Islet of Langerhans (tissue), 1 donor: ENCODE results near the gene ARRB1.
"Not testable (repeated sequence)": the region's sequence is repeated elsewhere in the genome, so short reads cannot be mapped to it uniquely, and the experiment has no call there.

Source experiments
- FAIRE-seq: peaks from one replicate; lab custom pipeline; 2011; peaks lifted over from hg19 to GRCh38; lab: Jason Lieb, UNC

The ARRB1 gene

DNA sequence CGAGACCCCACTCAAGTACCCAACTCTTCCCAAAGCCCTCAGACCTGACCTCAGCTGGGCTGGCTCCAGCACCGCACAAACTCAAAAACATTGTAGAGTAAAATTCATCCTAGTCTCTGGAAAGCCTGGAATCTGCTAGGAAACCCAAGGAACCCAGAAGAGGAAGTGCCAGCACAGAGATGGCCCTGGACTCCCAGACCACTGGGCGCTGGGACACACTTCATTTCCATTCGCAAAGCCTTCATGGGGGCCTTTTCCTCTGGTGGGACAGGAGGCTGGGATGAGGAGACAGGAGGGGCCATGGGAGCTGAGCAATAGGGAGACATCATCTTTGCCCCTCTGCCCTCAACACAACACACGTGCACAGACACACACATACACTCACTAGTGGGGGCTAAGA, 30.8 kb downstream of the ARRB1 start:
- FAIRE-seq, result no peak

DNA sequence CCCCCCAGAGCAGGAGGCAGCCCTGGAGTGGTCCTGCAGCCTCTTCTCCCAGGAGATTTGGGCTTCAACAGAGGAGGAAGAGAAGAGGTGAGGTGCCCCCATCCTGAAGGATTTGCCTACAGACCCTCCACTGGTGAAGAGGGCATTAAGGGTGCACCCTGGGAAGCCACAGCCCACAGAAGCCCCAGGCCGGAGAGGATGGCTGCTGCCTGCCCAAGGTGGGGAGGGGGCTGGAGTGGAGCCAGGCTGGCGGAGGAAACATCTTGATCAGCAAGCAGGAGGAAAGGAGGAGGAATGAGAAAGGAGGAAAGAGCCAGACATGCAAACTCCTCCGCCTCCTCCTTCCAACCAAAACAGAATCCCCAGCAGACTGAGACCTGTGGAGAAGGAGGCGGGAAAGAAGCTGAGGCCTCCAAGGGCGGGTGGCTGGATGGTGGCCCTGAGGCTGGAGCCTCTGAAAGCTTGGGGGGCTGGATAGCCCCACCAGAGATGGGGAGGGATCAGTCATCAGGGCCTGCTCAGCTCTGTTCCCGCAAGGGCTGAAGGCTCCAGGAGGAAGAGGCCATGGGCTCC, 31.3 kb downstream of the ARRB1 start:
- no peak for FAIRE-seq

DNA sequence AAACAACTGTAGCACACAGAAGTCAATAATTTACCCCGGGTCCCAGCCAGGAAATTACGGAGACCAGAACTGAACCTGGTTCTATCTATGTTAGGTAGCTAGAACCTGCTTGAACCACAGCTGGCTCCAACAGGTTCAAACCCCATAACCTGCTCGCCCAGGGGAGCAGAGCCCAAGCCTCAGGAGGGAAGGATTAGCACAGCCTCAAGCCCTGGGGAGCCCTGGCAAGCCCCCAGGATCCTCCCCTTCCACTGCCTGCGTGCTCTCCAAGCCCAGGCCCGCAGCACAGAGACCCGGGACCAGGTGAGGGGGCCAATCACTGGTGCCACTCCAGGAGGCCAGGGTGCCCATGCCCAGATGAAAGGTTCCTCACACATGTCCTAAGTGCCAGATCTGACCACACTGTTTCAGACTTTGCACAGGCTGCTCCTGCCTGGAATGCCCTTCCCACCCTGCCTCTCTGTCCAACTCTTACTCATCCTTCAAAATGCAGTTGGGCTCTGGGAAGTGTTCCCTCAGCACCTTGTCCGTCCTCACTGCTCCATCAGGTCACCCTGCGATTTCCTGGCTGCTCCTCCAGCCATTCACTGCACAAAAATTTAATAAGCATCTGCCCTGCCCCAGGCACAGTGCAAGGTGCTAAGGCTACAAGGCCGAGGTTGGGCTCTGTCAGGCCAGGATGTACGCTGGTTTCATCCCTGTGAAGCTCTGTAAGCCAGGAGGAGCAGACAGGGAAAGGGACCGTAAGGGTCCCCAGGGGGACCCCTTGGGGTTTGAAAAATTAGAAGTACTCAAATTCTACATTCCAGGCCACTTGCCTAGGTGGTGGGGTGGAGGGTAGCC, 32.2 kb downstream of the ARRB1 start:
- FAIRE-seq, result no peak

DNA sequence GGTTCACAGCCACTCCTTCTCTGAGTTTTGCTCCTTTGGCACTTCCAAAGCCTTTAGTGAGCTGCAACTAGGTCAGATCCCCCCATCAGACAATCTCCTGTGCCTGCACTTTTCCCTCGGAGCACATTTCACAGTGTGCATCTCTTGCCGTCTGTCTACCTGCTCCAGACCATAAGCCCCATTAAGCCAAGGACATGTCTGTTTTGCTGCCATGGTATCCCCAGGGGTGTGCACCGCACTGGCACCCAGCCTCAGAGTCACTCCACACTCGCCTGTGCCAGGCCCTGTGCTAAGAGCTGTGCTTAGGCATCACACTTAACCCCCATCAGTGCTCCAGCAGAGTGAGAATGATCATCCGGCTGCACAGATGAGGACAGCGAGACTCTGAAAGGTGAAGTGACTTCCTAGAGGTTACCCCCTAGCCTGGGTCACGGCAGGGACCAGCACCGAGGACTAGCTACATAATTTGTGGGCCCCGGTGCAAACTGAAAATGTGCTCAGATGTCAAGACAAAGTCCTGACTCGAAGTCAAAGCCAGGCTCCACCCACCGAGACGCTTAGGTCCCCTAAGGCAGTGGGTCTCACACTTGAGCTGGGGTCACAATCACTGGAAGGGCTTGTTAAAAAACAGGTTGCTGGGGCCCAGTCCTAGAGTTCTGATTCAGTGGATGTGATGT, 33.9 kb downstream of the ARRB1 start:
- FAIRE-seq, result no peak

DNA sequence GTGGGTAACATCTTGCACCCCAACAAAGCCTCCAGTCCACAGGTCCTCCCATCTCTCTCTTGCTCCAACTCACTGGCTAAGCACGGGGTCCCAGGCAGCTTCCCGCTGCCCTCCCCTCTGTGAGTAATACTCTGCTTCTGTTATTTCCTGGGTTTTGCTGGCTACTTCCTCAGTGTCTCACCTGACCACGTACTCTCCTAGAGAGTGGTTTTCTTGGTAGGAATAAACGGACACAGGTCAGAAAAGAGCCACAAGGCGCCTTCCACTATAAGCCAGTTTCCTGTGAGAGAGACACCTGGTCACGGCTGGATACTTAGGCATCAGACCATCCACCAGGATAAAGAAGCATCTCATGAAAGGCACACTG, 36.0 kb downstream of the ARRB1 start:
- FAIRE-seq, result no peak

DNA sequence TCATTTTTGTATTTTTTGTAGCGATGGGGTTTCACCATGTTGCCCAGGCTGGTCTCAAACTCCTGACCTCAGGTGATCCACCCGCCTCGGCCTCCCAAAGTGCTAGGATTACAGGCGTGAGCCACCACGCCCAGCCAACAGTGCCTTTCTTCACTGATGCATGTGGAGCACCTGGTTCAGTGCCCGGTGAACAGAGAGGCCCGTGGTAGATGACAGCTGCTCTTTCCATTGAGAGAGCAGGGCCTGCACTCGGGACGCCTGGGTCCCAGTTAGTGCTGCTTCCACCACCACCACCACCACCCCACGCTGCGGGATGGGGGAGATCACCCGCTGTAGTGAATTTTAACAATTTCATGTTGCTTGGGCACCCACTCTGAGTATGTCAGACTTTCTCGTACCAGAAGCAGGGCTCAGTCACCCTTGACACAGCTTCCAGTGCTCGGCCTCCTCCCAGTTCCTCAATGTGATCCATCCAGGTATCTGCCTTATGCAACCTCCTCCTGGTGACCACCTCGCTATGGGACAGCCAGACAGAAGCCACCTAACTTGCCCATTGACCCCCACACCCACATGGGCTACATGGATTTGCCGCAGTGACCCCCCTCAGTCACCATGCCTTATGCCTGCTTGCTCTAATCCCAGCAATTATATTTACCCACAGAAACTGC, 36.6 kb downstream of the ARRB1 start:
- FAIRE-seq, result no peak

DNA sequence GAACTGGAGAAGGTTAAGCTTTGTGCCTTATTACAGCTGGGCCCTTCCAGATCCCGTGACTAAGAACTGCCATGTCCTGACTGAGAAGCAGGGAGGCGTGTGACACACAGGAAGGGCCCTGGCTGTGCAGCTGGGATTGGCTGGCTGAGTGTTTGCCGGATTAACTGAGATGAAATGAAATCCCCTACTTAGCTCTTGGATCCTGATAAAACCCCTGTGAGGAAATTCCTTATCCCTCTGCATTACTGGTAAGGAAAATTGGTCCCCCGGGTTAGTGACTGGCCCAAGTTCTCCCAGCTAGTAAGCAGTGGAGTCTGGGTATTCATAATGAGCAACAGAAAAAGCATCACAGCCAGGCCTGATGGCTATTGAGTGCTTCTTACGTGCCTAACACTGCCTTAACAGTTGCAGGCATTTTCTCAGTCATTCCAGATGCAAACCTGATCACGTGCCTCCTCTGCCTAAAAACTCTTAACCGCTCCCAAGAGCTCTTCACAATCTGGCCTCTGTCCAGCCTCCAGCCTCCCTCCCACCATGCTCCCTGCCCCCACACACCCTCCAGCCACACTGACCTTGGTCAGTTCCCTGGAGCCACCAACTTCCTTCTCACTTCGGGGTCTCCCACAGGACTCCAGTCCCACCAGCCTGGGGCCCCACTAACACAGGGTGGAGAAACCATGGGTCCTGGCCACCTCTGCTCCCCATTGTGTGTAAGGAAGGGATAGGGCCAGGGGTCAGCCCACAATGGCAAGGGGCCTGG, 37.8 kb downstream of the ARRB1 start:
- no peak for FAIRE-seq

DNA sequence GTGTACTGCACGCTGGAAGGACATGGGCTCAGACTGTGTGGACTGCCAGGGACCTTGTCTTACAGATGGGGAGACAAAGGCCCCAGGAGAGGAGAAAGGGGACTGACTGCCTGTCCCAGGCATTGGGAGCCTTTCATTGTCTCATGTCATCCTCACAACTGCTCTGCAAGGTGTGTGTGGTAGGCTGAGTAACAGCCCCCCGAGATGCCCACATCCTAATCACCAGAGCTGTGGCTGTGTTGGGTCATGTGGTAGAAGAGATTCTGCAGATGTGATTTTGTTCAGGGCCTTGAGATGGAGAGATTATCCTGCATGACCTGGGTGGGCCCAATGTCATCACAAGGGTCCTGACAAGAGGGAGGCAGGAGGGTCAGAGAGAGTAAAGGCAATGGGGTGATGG, 39.1 kb downstream of the ARRB1 start:
- no peak for FAIRE-seq

DNA sequence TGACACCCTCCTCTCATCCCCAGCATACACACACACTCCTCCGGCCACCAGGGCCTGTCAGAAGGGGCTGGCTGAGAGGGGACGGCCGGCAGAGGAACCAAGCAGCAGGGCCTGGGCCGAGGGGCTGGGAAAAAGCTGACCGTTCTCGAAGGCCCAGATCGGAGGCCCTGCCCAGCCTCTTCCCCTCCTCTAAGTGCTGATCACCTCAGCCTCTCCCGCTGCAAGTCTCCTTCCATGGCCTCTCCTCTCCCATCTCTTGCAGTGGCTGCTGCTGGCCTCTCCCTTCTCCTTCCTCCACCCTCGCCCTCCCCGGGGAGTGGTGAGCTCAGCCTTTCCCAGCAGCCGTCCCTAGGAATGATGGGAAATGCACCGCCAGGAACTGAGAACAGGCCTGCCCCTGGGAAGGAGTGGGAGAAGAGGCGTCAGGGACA, 39.6 kb downstream of the ARRB1 start:
- FAIRE-seq, result no peak

DNA sequence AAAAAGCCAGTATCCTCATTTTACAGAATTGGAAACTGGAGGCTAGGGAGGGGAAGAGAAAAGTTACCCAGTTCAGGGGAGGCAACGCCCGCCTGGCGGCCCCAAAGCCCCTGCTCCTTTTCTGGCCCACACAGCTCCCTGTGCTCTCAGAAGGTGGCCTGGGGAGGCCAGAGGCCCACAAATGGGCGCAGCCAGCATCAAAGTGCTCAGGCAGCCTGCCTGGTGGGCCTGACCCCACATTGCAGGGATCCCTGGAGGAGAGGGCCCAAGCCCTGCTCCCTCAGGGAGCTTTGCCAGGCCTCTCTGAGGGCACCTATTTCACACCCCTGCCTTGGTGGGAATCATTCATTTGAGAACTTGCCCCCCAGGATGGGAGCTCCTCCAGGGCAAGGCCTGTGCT, 42.5 kb downstream of the ARRB1 start:
- FAIRE-seq, result no peak

DNA sequence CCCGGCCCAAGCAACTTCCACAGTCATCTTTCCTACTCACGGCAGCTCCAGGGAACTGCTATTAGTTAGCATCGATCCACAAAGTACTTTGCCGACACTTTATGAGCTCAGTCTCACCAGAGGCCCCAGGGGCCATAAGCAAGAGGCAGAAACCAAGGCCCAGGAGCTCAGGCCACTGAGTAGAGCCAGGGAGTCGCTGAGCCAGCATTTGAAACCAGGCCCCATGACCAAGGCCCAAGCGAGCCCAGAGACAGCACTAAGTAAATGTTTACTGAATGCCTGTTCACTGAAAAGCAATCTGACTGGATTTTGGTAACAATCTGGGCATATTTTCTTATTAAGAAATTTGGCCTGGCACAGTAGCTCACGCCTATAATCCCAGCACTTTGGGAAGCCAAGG, 43.3 kb downstream of the ARRB1 start:
- FAIRE-seq, result no peak

DNA sequence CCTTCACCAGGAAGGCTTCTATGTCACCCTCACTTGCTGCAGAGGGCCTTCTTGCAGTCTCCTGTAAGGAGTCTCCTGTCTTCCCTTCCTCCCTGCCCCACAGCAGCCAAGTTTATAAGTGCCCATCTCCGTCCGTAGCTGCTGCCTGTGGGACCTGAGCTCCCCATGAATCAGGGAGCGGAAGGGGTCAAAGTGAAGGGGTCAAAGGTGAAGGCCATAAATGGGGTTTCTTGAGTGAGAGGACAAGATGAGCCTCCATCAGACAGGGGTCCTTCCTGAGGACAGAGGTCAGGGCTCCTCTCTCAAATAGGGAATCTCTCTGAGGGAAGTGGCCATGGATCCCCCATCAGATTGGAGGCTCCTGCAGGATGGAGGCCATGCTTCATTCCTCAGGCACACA, 44.4 kb downstream of the ARRB1 start:
- FAIRE-seq, result no peak

DNA sequence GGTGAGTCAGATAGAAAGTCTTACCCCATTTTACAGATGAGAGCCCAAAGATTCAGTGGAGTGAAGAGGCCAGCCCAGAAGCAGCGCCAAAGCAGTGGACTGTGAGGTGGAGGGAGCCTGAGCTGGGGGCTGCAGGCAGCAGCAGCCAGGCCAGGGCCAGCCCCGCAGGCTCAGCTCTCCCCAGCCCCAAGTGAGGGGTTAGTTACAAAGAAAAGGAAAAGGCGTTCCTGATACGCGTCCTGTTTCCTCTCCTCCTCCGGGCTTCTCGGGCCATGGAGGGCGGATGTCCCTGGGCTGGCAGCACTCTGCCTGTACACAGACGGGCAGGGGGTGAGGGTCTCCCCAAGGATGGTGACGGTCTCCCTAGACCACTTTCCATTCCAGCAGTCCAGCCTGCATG, 44.9 kb downstream of the ARRB1 start:
- no peak for FAIRE-seq

DNA sequence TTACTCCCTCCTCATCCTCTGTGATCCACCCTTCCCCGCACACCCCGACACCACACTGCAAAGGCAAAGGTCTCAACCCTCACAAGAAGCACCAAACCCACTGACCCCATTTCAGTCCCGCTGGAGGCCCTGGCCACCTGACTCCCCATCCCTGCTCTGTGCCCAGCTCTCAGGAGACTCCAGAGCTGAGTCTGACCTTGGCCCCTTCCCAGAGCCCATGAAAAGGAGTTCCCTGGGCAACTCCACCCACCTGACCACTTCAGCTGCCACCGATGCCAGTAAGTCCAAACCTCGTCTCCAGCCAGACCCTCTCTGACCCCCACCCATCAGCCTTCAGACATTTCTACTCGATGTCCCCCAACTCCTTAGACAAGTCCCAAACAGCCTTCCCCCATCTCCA, 45.5 kb downstream of the ARRB1 start:
- FAIRE-seq, result no peak

DNA sequence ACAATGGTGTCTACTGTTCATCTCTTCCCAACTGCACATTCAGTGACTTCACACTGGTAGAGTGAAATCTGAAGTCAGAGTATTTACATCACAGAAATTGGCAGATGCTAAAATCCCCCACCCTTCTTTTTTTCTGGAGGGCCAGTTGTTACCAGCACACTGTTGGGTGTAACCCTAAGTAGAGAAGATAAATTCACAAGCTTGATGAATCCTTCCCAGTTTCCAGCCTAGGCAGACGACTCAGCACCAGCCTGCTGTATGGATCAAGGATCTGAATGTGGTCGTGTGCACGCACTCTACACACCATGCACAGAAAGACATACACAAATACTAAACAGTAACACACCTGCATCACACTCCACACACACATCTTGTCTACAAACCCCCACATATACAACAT, 46.0 kb downstream of the ARRB1 start:
- FAIRE-seq, result no peak

DNA sequence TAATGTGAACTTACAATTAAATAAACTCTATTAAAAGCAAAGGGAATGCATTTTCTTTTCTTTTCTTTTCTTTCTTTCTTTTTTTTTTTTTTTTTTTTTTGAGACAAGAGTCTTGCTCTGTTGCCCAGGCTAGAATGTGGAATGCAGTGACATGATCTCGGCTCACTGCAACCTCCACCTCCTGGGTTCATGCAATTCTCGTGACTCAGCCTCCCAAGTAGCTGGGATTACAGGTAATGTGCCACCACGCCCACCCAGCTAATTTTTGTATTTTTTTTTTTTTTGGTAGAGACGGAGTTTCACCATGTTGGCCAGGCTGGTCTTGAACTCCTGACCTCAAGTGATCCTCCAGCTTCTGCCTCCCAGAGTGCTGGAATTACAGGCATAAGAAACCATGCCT, 46.5 kb downstream of the ARRB1 start:
- not testable (repeated sequence) for FAIRE-seq

DNA sequence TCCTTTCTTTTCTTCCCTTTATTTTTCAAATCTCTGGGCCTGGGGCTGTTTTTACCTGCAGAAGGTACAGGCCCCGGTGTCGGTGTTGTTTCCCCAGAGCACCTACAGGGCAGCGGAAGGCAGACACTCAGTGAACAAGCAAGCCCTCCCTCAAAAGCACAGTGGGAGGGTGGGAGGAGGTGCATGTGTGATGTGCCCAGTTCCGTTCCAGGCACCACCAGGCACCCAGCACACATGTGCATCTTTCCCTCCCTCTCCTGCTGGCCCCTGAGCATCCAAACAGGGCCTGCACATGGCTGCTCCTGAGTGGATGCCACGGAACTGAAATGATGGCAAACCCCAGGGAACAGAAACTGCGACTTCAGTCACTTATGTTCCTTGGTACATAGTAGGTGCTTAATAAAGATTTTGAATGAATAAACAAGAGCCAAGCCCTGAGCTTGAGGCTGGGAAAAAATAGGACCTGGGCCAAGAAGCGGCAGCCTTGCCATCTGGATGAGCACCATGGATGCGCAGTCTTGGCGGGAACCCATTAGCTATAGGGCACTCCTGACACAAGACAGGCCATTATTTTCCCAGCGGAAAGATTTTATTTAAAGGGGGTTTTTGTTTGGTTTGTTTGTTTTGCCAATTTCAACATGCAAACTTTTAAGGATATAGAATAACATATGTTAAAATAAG, 47.8 kb downstream of the ARRB1 start:
- FAIRE-seq, result no peak

DNA sequence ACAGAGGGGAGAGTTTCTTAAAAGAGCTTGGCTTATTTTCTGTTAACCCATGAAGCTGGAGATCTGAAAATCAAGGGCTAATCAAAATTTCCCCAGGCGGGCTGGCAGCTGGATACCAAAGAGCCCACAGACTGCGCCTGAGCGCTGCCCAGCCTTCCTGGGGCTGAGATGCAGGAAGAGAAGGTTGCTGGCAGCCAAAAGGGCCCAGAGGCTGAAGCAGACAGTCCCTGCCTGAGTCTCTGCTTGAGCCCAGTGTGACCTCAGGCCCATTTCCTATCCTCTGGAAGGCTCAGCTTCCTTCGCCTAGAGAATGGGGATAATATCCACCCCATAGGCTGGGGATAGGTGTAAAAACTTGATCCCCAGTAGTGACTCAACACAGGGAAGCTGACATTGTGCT, 49.1 kb downstream of the ARRB1 start:
- FAIRE-seq, result no peak

DNA sequence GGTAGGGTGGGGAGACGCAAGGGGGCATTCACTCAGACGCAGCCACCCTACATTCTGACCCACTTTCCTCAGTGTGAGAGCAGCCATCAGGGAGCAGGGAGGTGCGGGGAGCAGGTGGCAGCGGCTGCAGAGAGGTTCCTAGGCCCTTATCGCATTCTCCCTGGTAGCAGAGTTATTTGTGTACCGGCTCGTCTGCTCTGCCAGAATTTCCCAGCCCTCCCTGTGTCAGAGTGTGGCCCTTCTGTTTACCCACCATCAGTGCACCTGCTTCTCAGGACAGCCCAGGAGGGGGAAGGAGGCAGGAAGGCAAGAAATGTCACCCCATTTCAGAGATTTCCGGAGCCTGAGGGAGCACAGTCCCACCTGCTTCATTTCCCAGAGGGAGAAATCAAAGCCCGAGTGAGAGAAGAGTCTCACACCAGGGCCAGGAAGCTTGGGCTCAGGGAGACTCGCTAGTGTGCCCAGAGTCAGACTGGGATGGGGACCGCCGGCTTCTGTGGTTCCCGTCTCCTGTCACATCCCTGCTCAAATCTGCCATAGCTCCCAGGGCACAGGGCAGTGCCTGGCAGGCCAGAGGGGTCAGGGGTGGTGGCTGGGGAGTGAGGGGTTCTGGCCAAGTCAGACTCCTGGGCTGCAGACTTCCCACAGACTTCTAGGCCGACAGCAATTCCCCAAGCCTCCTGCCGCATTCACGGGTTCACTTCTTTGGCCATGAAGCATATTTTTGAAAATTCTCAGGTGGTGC, 49.7 kb downstream of the ARRB1 start:
- FAIRE-seq, result no peak

DNA sequence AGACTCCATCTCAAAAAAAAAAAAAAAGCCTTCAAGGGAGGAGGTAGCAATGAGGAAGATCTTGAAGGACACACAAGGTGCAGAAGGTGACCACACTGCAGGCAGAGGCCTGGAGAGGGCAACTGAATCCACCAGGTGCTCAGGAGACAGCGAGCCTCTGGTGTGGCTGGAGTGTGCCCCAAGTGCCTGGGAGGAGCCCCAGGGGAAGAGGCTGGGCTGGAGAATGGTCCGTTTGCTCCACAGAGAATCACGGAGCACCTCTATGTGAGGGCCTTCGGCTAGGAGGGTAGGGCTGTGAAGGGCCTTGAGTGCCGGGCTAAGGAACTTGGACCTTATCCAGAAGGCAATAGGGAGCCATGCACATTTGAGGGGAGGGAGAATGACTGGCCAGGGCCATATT, 50.3 kb downstream of the ARRB1 start:
- no peak for FAIRE-seq

DNA sequence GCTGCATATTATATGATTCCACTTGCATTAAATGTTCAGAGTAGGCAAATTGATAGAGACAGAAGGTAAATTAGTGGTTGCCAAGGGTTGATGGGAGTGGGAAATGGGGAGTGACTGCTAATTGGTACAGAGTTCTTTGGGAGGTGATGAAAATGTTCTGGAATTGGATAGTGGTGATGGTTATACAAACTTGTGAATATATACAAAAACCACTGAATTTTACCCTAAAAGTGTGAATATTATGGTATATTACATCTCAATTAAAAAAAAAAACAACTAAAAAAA, 52.5 kb downstream of the ARRB1 start:
- FAIRE-seq, result no peak
